ENCODE results near the gene C7orf57. TPM values are rescaled to one million over a fixed set of nuclear protein-coding genes. Genes with fewer than 3 reads are reported as not detected.

Gene C7orf57
- total RNA-seq, 1 donor from 2014 or later: not detected

DNA sequence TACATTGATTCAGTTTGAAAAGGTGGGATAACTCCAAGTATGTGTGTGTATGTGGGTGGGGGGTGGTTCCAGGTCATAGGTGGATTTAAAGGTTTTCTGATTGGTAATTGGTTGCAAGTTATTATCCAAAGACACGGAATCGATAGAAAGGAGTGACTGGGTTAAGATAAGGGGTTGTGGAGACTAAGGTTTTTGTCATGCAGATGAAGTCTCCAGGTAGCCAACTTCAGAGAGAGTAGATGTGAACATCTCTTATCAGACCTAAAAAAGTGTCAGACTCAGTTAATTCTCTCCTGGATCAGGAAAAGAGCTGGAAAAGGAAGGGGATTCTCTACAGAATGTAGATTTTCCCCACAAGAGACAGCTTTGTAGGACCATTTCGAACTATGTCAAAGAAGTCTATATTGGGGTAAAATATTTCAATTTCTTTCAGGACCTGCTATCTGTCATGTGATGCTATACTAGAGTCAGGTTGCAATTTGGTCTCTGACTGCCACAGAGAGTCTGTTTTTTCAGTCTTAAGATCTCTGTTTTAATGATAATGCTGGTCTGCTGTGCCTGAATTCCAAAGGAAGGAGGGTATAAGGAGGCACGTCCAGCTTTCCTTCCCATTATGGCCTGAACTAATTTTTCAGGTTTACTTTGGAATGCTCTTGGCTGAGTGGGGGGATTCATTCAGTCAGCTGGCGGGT is 3.6 kb downstream of the C7orf57 start:
- DNase-seq (ENCODE audit: low spot score in 2 of 2, unreplicated experiment in 2 of 2): no peak
- Mint-ChIP-seq H3K36me3 (no peaks in the 10 kb centered on the region), H3K9me3 (no peaks in the 10 kb centered on the region), H3K27me3 (ENCODE audit: low read depth) (peaks cover 53% of the 10 kb centered on the region), H3K27ac (no peak overlapping the region), H3K4me3 (no peak overlapping the region), H3K4me1 (peaks cover 6% of the 10 kb centered on the region)
- TF ChIP-seq, protein P1, sequence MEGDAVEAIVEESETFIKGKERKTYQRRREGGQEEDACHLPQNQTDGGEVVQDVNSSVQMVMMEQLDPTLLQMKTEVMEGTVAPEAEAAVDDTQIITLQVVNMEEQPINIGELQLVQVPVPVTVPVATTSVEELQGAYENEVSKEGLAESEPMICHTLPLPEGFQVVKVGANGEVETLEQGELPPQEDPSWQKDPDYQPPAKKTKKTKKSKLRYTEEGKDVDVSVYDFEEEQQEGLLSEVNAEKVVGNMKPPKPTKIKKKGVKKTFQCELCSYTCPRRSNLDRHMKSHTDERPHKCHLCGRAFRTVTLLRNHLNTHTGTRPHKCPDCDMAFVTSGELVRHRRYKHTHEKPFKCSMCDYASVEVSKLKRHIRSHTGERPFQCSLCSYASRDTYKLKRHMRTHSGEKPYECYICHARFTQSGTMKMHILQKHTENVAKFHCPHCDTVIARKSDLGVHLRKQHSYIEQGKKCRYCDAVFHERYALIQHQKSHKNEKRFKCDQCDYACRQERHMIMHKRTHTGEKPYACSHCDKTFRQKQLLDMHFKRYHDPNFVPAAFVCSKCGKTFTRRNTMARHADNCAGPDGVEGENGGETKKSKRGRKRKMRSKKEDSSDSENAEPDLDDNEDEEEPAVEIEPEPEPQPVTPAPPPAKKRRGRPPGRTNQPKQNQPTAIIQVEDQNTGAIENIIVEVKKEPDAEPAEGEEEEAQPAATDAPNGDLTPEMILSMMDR (IDR thresholded peaks at IDR 0.05; ENCODE audit: unreplicated experiment): no peak

DNA sequence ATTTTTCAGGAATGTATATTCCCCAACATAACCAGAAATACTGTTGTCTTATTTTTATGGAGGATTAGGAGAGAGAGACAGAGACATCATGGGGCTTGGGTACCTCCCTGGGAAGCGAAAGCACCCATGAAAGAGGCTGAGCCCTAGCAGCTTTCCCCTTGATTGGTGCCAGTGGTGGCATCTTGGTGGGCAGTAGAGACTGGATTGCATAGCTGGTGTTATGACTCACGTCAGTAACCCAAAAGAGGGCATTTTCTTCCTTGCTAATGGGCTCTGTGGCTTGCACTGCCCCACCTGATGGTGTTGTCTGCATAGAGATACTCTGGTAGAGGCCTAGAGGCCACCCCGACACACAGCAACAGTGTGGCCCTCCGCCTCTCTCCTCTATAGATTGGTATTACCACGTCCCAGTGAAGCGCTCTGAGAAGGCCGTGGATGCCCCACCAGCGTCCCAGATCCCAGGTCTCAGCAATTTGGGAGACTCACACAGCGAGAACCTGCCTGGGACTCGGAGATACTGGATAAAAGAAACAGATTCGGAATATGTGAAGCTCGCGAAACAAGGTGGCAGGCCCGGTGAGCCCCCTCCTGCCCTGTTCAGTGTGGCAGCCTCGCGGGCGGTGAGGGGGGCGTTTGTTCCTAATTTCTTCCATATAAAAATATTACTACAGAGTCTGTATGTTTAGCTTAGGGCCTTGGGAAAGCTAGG is 5.8 kb downstream of the C7orf57 start:
- peaks cover 3% of the 10 kb centered on the region for H3K4me1 Mint-ChIP-seq
- TF ChIP-seq, protein P1 (IDR thresholded peaks at IDR 0.05; ENCODE audit: unreplicated experiment): no peak
- H3K27ac Mint-ChIP-seq: no peak overlapping the region
- H3K27me3 Mint-ChIP-seq (ENCODE audit: low read depth): peaks cover 34% of the 10 kb centered on the region
- no peak overlapping the region for H3K4me3 Mint-ChIP-seq
- H3K9me3 Mint-ChIP-seq: no peaks in the 10 kb centered on the region
- no peaks in the 10 kb centered on the region for H3K36me3 Mint-ChIP-seq
- DNase-seq (ENCODE audit: low spot score in 2 of 2, unreplicated experiment in 2 of 2): no peak

DNA sequence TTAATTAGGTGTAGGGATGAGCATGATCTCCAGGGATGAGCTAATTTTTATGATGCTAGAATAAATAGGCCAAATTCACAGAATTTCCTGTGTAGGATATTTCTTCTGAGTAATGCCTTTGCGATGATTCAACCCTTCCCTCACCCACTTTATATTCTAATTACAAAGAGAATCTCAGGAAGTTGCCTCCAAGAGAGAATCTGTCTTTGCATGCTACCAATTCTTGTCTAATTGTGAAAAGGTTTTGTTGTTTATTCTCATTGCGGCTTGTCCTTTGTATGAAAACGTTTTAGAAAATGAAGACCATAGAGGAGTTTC is 6.3 kb downstream of the C7orf57 start:
- Mint-ChIP-seq H3K9me3 (no peaks in the 10 kb centered on the region), H3K4me1 (peaks cover 7% of the 10 kb centered on the region), H3K27me3 (ENCODE audit: low read depth) (peaks cover 29% of the 10 kb centered on the region), H3K36me3 (no peaks in the 10 kb centered on the region), H3K4me3 (no peak overlapping the region), H3K27ac (no peak overlapping the region)
- no peak for DNase-seq (ENCODE audit: low spot score in 2 of 2, unreplicated experiment in 2 of 2)
- TF ChIP-seq, protein P1 (IDR thresholded peaks at IDR 0.05; ENCODE audit: unreplicated experiment): no peak

DNA sequence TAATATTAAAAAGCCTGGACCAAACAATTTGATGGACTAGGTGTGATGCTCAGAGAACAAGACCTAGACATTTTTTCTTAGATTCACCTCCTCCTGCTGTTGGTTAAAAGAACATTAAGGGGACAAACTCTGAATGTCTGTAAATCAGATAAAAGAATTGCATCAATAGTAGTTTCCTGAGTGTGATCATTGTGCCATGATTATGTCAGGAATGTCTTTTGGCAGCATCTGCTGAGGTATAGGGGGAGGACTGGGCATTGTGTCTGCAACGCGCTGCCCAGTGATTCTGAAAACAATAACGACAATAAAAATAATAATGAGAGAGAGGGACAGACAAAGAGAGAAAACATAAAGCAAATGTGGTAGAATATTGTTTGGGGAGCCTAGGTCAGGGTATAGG is 6.9 kb downstream of the C7orf57 start:
- DNase-seq (ENCODE audit: low spot score in 2 of 2, unreplicated experiment in 2 of 2): no peak
- H3K36me3 Mint-ChIP-seq: no peaks in the 10 kb centered on the region
- H3K4me1 Mint-ChIP-seq: peaks cover 7% of the 10 kb centered on the region
- TF ChIP-seq, protein P1 (IDR thresholded peaks at IDR 0.05; ENCODE audit: unreplicated experiment): no peak
- peaks cover 23% of the 10 kb centered on the region for H3K27me3 Mint-ChIP-seq (ENCODE audit: low read depth)
- H3K27ac Mint-ChIP-seq: no peak overlapping the region
- no peaks in the 10 kb centered on the region for H3K9me3 Mint-ChIP-seq
- no peak overlapping the region for H3K4me3 Mint-ChIP-seq

DNA sequence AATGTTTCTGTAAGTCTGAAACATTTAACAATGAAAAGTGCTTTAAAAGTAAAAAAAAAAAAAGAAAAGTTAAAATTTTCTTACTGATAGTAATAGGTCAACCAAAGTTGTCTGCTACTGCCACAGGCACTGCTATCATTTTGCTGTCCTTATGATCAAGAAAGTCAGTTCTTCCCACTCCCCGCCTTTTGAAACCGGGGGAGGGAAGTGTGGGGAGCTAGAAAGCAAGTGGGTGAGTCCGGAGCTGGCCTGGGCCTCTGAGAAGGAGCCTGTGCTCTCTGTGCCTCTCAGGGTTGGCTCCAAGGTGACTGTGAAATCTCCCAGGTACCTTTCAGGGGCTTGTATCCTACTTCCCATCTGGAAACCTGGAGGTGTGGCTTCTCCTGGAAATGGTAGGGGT is 7.3 kb downstream of the C7orf57 start:
- Mint-ChIP-seq H3K27me3 (ENCODE audit: low read depth) (peaks cover 19% of the 10 kb centered on the region), H3K36me3 (no peaks in the 10 kb centered on the region), H3K27ac (no peak overlapping the region), H3K4me3 (no peak overlapping the region), H3K4me1 (peaks cover 7% of the 10 kb centered on the region), H3K9me3 (no peaks in the 10 kb centered on the region)
- no peak for DNase-seq (ENCODE audit: low spot score in 2 of 2, unreplicated experiment in 2 of 2)
- TF ChIP-seq, protein P1 (IDR thresholded peaks at IDR 0.05; ENCODE audit: unreplicated experiment): no peak

Measured in mesothelial cell of epicardium (in vitro differentiated cells).